GM19372 (cell line): Measurements from ENCODE around the gene CELF6.

ENCODE experiments used
- ATAC-seq: cut with Tn5 transposase; IDR thresholded peaks from one replicate; pipeline ENCODE4 v1.9.1; 2021; ENCODE audit warnings: mild to moderate bottlenecking, low read depth, moderate library complexity; ENCODE audit not compliant: unreplicated experiment

The CELF6 gene

GRCh38 chr15:72319985-72320671 lies at the start of gene CELF6:
Gene CELF6, minus strand, starts transcription at chr15:72320157. Its CDS starts 283 bp downstream, at chr15:72319874.
- peak; percentile 63 for ATAC-seq

GRCh38 chr15:72368899-72369298 lies 48.9 kb upstream of the CELF6 start:
- no peak for ATAC-seq

- no peak for ATAC-seq
Measured at GRCh38 chr15:72368325-72368724, 48.4 kb upstream of the CELF6 start.

GRCh38 chr15:72365844-72366243 lies 45.9 kb upstream of the CELF6 start:
- ATAC-seq = no peak

GRCh38 chr15:72361176-72361575 lies 41.2 kb upstream of the CELF6 start:
- ATAC-seq = no peak

GRCh38 chr15:72358650-72359171 lies 38.8 kb upstream of the CELF6 start:
- no peak for ATAC-seq

- ATAC-seq = no peak
Measured at GRCh38 chr15:72358121-72358520, 38.2 kb upstream of the CELF6 start.

- ATAC-seq = no peak
Measured at GRCh38 chr15:72354496-72354895, 34.5 kb upstream of the CELF6 start.

- no peak for ATAC-seq
Measured at GRCh38 chr15:72353266-72353665, 33.3 kb upstream of the CELF6 start.

- no peak for ATAC-seq
Measured at GRCh38 chr15:72345806-72346205, 25.8 kb upstream of the CELF6 start.

- no peak for ATAC-seq
Measured at GRCh38 chr15:72345280-72345679, 25.3 kb upstream of the CELF6 start.

- ATAC-seq = no peak
Measured at GRCh38 chr15:72344602-72345001, 24.6 kb upstream of the CELF6 start.

- no peak for ATAC-seq
Measured at GRCh38 chr15:72342385-72342784, 22.4 kb upstream of the CELF6 start.

- no peak for ATAC-seq
Measured at GRCh38 chr15:72341361-72341760, 21.4 kb upstream of the CELF6 start.

GRCh38 chr15:72340366-72340765 lies 20.4 kb upstream of the CELF6 start:
- ATAC-seq = no peak

GRCh38 chr15:72339777-72340177 lies 19.8 kb upstream of the CELF6 start:
- no peak for ATAC-seq

- ATAC-seq = no peak
Measured at GRCh38 chr15:72338617-72339321, 18.8 kb upstream of the CELF6 start.

- ATAC-seq = no peak
Measured at GRCh38 chr15:72338148-72338547, 18.2 kb upstream of the CELF6 start.

GRCh38 chr15:72334842-72335241 lies 14.9 kb upstream of the CELF6 start:
- ATAC-seq = no peak

GRCh38 chr15:72331021-72331420 lies 11.1 kb upstream of the CELF6 start:
- ATAC-seq = no peak

- no peak for ATAC-seq
Measured at GRCh38 chr15:72323752-72324151, 3.8 kb upstream of the CELF6 start.
